Common myeloid progenitor, CD34-positive (primary cell): ENCODE results near the gene IGSF1.
"Not testable (repeated sequence)": the region's sequence is repeated elsewhere in the genome, so short reads cannot be mapped to it uniquely, and the experiment has no call there.

Source experiments
- CTCF ChIA-PET: fragments of 350-600 bp; sonication (Branson Sonifier 250); formaldehyde crosslinking; loops from one replicate; lab custom pipeline; 2021; ENCODE audit warnings: antibody characterized with exemption; lab: Charles Lee
- POLR2A ChIA-PET: fragments of 350-600 bp; sonication (Branson Sonifier 250); formaldehyde crosslinking; loops from one replicate; lab custom pipeline; 2021; ENCODE audit warnings: antibody characterized with exemption; lab: Charles Lee
- DNase-seq, 3 donors: peaks; one replicate each; pipeline versions ENCODE4 v3.0.0 to v3.0.0-alpha.2; 2013
- H3K27ac ChIP-seq, 2 experiments: 1 replicate in 1 of 2; 2 replicates in 1 of 2; pipeline ENCODE4 v1.7.0; 2013; ENCODE audit warnings: inconsistent platforms in 2 of 2, low read length in 2 of 2, mild to moderate bottlenecking in 2 of 2, low read depth in 1 of 2, moderate library complexity in 1 of 2; ENCODE audit not compliant: severe bottlenecking in 2 of 2, insufficient read depth in 1 of 2, poor library complexity in 1 of 2
- H3K27me3 ChIP-seq, 5 experiments: replicated peaks in 2 of 5; 1 replicate in 3 of 5; 2 replicates in 2 of 5; pipeline versions ENCODE4 v1.6.1 to v1.7.0; 2013; ENCODE audit warnings: low read length in 4 of 5, mild to moderate bottlenecking in 2 of 5, moderate library complexity in 2 of 5, inconsistent platforms in 1 of 5; ENCODE audit not compliant: insufficient read depth in 5 of 5, control insufficient read depth in 4 of 5
- H3K36me3 ChIP-seq, 4 experiments: 1 replicate in 2 of 4; 2 replicates in 2 of 4; pipeline versions ENCODE4 v1.6.1 to v1.7.0; 2013; ENCODE audit warnings: low read length in 3 of 4, control low read depth in 1 of 4, mild to moderate bottlenecking in 1 of 4; ENCODE audit not compliant: control insufficient read depth in 4 of 4, insufficient read depth in 4 of 4
- H3K4me1 ChIP-seq, 4 experiments: 1 replicate in 3 of 4; 2 replicates in 1 of 4; pipeline versions ENCODE4 v1.6.1 to v1.7.1; 2013; ENCODE audit warnings: low read length in 3 of 4, mild to moderate bottlenecking in 3 of 4, control low read depth in 1 of 4, inconsistent platforms in 1 of 4, moderate library complexity in 1 of 4; ENCODE audit not compliant: control insufficient read depth in 4 of 4, insufficient read depth in 4 of 4; ENCODE audit errors: control extremely low read depth in 1 of 4
- H3K4me3 ChIP-seq, 7 experiments: 1 replicate in 4 of 7; 2 replicates in 3 of 7; pipeline versions ENCODE4 v1.5.1 to v1.7.0; 2013; ENCODE audit warnings: mild to moderate bottlenecking in 7 of 7, low read length in 6 of 7, moderate library complexity in 6 of 7, inconsistent platforms in 2 of 7, low read depth in 2 of 7, control low read depth in 1 of 7; ENCODE audit not compliant: insufficient read depth in 4 of 7, control insufficient read depth in 1 of 7; ENCODE audit errors: extremely low read depth in 1 of 7
- H3K9me3 ChIP-seq, 5 experiments: 1 replicate in 4 of 5; 2 replicates in 1 of 5; pipeline versions ENCODE4 v1.6.1 to v1.7.1; 2013; ENCODE audit warnings: low read length in 4 of 5, mild to moderate bottlenecking in 2 of 5, inconsistent platforms in 1 of 5, low read depth in 1 of 5, moderate library complexity in 1 of 5; ENCODE audit not compliant: control insufficient read depth in 4 of 5, insufficient read depth in 2 of 5; ENCODE audit errors: control extremely low read depth in 1 of 5
- WGBS: methylation state at CpG from one replicate; pipeline ENCODE4 v1.1.5; 2013; ENCODE audit not compliant: insufficient coverage; 5-methylcytosine and 5-hydroxymethylcytosine counted together

IGSF1 gene

DNA sequence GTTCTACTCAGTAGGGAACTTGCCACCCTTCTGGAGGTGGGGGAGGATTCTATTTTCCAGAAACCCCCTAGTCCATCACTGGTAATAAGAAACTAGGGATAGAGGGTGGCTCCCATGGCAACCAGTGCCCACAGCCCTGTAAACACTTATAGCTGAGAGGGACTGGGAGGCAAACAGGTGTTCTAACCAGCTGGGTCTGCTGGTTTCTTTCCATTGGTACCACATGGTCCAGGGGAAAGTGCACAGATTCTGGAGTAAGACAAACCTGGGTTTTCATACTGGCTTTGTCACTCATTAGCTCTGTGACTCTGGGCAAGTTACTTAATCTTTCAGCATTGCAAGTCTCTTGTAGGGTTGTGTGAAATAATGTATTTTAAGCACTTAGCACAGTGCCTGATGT is 26.9 kb downstream of the IGSF1 start:
- H3K4me3 ChIP-seq = no peak overlapping the region
- CTCF ChIA-PET = interaction anchor here (1.4 kb wide), 1 partner anchor 23 kb away, joined by 3 read pairs; no protein-coding TSS in a partner anchor
- POLR2A ChIA-PET = no interaction called here

DNA sequence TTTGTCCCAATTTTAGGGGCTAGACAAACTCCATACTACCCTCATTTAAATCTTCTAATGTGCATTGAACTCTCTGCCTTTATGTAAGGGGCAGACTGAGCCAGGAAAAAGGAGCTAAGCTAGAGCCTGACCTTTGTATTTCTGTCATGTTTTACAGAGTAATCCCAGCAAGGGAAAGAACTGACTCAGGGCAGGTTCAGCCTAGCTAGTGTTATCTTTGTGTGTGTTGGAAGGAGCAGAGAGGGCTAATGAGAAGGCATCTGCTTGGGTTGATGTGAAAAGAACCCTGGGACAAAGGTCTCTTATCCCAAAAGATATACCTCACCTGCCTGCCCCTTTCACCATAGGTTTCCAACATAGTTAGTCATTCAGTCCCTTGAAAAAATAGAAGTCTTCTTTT is 31.7 kb downstream of the IGSF1 start:
- Histone ChIP-seq H3K4me3 (no peak overlapping the region), H3K4me1 (no peaks in the 10 kb centered on the region), H3K36me3 (no peaks in the 10 kb centered on the region), H3K9me3 (no peaks in the 10 kb centered on the region), H3K27me3 (peaks cover 0 to 5% (median 0%) of the 10 kb centered on the region in 5 experiments), H3K27ac (no peak overlapping the region)
- CTCF ChIA-PET = no interaction called here
- POLR2A ChIA-PET = no interaction called here
- no peak for DNase-seq

More for the DNA sequence above, 26.9 kb downstream of the IGSF1 start:
- Histone ChIP-seq H3K9me3 (no peaks in the 10 kb centered on the region), H3K27ac (no peak overlapping the region), H3K27me3 (peaks cover 0 to 5% (median 0%) of the 10 kb centered on the region in 5 experiments), H3K4me1 (no peaks in the 10 kb centered on the region), H3K36me3 (no peaks in the 10 kb centered on the region)
- no peak for DNase-seq

DNA sequence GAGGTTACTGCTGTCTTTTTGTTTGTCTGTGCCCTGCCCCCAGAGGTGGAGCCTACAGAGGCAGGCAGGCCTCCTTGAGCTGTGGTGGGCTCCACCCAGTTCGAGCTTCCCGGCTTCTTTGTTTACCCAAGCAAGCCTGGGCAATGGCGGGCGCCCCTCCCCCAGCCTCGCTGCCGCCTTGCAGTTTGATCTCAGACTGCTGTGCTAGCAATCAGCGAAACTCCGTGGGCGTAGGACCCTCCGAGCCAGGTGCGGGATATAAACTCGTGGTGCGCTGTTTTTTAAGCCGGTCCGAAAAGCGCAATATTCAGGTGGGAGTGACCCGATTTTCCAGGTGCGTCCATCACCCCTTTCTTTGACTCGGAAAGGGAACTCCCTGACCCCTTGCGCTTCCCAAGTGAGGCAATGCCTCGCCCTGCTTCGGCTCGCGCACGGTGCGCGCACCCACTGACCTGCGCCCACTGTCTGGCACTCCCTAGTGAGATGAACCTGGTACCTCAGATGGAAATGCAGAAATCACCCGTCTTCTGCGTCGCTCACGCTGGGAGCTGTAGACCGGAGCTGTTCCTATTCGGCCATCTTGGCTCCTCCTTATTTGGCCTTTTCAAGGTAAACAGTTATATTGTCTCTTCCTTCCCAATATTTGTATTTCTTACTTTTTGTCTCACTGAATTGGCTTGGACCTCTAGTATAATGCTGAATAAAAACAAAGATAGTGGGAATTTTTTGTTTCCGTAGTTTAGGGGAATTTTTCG is 37.9 kb downstream of the IGSF1 start:
- H3K4me3 ChIP-seq, CTCF ChIA-PET: not testable (repeated sequence)

GRCh38 chrX:131239057-131239456 is 50.0 kb downstream of the IGSF1 start:
- no peak overlapping the region for H3K4me3 ChIP-seq
- ChIA-PET POLR2A (no interaction called here), CTCF (no interaction called here)
- no peaks in the 10 kb centered on the region for H3K27me3 ChIP-seq
- 50% methylated on average over 1 of the region's 2 CpGs for WGBS
- no peak for DNase-seq
- H3K27ac ChIP-seq = no peak overlapping the region
- no peaks in the 10 kb centered on the region for H3K4me1 ChIP-seq
- no peaks in the 10 kb centered on the region for H3K36me3 ChIP-seq
- H3K9me3 ChIP-seq = no peaks in the 10 kb centered on the region

More for the DNA sequence above, 37.9 kb downstream of the IGSF1 start:
- H3K36me3 ChIP-seq, H3K27me3 ChIP-seq, POLR2A ChIA-PET, H3K4me1 ChIP-seq, H3K27ac ChIP-seq, H3K9me3 ChIP-seq, DNase-seq: not testable (repeated sequence)
- WGBS = 90% methylated on average over 2 of the region's 36 CpGs

- Histone ChIP-seq H3K4me3 (no peak overlapping the region), H3K4me1 (no peaks in the 10 kb centered on the region), H3K36me3 (no peaks in the 10 kb centered on the region), H3K9me3 (no peaks in the 10 kb centered on the region), H3K27me3 (no peaks in the 10 kb centered on the region), H3K27ac (no peak overlapping the region)
- POLR2A ChIA-PET = no interaction called here
- CTCF ChIA-PET = no interaction called here
- WGBS = 75% methylated on average over 1 of the region's 2 CpGs
- DNase-seq = no peak
These were observed 51.7 kb downstream of the IGSF1 start for GRCh38 chrX:131237363-131237762.

DNA sequence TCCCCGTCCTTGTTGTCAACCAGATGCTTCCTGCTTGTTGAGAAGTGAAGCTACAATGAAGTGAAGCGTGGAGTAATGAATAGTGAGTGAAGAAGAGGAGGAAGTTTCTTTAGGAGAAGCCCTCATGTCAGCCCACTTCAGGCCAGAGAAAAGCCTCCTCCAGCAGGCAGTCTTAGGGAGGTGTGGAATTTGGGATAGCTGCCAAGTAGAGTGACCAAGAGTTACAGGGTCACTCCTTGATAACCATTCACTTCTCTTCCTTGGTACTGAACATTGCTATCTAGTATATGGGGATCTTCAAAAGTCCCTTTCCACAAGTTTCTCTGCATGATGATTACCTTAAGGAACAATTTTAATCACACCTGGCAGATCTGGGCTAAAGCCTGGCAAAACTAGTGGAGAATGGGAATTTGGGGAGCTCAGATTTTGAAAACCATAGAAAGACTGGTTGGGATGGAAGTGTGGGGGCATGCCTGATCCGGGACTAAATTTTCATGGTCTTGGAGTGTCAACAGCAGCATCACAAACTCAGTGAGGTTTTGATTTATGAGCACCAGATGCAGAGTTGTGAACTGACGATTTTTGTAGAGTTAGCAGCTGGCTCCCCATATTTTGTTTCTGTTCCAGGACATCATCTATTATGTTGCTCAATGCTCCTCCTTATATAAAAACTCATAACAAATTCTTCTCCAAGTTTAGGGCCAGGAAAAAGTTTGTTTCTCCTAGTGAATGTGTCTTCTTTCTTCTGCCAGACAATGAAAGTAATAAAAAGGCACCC is 53.1 kb downstream of the IGSF1 start:
- 76% methylated on average over 3 of the region's 4 CpGs for WGBS
- no peak for DNase-seq
- no peak overlapping the region for H3K27ac ChIP-seq
- H3K9me3 ChIP-seq = no peaks in the 10 kb centered on the region
- H3K4me3 ChIP-seq = no peak overlapping the region
- ChIA-PET POLR2A (no interaction called here), CTCF (no interaction called here)
- no peaks in the 10 kb centered on the region for H3K27me3 ChIP-seq
- no peaks in the 10 kb centered on the region for H3K36me3 ChIP-seq
- H3K4me1 ChIP-seq = no peaks in the 10 kb centered on the region

- CTCF ChIA-PET = no interaction called here
- Histone ChIP-seq H3K4me3 (no peak overlapping the region), H3K27ac (no peak overlapping the region), H3K9me3 (no peaks in the 10 kb centered on the region), H3K27me3 (peaks cover 0 to 2% (median 0%) of the 10 kb centered on the region in 5 experiments), H3K4me1 (no peaks in the 10 kb centered on the region), H3K36me3 (no peaks in the 10 kb centered on the region)
- WGBS = no CpG with 5 or more reads among the region's 1 CpG
- no peak for DNase-seq
- POLR2A ChIA-PET = no interaction called here
These were observed 61.5 kb downstream of the IGSF1 start for GRCh38 chrX:131227608-131228007.
